Activated naive CD4-positive, alpha-beta T cell treated with Interleukin-2 at 50 U/mL for 16 hours (primary cell): ENCODE measurements around the gene P2RX1.

Experiments
- DNase-seq: peaks from one replicate; pipeline ENCODE4 v3.0.0-alpha.2; 2020

The P2RX1 gene

DNA sequence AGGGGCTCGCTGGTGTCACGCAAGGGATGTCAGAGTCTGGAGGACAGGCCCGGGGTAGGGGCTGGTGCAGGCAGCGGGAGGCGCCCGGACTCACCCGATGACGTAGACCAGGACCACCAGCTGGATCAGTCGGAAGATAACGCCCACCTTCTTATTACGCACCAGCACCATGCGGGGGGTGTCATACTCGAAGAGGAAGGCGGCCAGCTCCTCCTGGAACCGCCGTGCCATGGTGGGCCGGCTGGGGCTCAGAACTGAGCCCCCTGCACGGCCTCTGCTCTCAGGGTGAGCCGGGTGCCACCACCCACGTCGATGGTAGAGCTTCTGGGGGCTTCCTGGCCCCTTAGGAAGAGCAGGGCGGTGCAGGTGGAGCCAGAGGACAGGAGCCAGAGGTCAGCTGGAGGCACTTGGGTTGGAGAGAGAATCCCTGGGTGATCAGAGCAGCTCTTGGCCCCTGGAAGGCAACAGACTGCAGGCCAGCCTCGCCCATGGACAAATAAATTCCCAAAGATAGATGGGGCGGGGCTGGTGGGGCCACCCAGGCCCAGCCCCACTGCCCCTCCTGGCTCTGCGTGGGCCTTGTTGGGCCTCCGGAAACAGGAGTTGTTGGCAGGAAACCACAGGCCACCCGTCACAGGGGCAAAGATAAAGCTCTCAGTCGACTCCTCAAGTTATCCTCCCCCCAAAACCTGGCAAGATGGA is at the start of gene P2RX1:
TSS of gene P2RX1 (minus strand) at position 471 of the 702 bp plus-strand sequence. CDS start at position 231, 240 bp downstream.
- DNase-seq, result peak; percentile 18

DNA sequence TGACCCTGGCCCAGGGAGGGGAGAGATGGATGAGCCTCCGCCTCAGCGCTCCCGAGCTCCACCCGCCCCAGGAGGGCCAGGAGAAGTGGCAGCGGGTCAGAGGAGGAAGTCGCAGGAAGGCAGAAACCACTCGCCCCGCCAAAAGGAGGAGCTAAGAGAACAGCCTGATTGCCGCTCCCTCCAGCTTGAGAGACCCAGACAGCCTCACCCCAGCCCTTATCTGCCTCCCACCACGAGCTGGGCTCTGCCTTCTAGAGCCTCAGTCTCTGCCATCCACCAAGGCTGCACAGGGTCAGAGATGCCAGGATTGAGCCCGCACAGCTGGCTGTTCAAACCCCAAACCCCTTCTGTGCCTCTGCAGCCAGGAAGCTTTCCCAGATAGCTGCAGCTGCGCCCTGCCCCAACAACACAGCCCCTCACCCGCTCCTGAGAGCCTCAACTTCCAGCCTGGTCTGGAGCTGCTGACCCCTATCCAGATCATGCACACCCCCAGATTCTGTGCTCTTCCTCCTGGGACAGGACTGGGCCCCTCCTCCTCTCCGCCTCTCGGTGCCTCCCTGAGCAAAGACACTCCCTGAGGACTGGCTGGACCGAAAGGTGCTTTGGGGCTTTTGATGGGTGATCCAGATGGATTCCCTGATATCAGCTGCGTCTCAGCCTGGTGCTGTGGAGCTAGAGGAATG is 49.0 kb upstream of the P2RX1 start:
- peak; percentile 66 for DNase-seq

DNA sequence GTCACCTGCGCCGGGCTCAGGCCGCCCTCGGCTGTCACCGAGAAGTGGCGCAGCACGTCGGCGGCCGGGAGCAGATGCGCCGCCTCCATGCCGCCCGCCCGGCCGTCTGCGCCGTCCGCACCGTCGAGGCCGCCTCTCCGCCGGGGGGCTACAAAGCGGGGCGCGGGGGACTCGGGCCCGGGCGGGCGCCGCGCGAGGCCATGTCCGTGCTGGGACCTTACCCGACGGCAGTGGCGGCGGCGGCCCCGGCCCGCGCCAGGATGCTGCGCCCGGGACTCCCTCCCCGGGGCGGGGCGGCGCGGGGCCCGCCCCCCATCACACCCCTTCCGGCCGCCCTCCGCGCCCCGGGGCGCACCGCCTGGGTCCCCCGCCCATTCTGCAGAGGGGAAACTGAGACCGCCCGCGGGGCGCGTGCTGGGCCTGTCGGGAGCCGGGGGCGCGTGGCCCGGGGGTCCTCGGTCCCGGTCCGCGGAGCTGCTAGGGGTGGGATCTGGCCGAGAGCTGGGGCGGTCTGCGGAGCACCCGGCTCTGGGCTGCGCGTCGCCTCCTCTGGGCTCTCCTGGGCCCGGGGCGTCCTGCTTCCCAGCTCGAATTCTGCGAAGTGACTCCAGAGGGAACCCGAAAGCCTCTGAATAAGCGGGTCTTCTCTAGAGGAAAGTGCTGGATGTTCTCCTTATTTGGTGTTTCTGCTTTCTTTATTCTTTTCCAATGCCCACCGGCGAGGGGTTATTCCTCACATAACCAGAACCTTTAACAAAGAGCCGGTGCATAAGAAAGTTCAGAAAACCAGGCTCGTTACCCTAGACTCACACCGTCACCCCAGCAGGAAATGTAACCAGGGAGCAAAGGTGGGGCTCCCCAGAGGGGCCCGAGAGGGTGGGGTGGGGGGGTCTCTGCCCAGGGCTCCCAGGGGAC is 48.2 kb upstream of the P2RX1 start, which contains the start of gene ATP2A3:
TSS of gene ATP2A3 (minus strand) at position 235 of the 915 bp plus-strand sequence. CDS start at position 89, 146 bp downstream.
- peak; percentile 71 for DNase-seq

DNA sequence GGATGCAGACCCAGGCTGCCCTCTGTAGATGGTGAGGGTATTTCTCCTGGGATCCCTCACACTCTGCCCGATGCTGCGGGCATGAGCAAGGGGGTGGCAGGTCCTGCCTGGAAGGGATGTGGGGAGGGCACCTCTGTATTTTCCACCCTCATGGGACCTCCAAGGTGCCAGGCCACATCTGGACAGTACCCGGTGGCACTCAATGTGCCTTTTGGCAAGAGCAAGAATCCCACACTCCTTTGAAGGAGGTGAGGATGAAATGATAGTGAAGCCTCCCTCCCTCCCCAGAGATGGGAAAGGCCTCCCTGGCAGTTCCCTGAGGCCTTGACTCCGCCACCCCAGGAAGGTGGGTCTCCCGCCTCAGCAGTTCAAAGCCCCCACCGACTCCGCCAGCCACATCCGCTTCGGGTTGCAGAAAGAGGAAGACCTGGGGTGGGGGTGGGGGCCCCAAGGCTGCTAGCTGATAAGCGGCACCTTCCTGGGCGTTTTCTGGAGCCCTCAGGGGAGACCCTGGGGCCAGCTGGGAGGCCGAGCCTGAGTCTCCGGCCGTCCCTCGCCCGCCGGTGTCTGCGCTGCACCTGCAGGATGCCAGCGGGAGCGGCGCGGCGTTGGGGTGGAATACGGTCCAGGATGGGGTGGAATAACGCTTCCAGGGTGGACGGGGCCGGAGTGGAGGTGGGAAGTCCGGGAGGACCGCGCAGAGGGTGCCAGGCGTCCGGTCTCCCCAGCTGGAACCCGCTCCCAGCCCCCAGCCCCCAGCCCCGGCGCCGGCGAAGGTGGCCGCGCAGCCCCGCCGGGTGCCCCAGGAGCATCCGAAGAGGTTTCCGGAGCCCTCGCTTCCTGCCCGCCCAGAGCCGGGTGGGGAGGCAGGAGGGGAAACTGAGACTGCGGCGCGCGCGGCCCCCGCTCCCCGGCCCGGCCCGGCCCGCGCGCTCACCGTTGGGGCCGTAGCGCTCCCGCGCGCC is 47.3 kb upstream of the P2RX1 start:
- DNase-seq, result peak; percentile 59

DNA sequence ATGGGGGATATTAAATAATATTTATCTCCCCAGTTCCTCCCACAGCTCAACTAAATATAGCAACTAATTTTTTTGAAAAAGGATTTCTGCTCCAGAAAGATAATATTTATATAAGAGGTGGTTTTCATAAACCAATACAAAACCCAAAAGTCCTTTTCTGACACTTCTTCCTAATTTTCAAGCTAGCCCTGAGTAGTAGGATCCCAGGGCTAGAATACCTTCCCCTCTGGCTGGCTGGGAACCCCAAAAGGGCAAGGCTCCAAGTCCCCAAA is 46.6 kb upstream of the P2RX1 start:
- DNase-seq, result no peak

DNA sequence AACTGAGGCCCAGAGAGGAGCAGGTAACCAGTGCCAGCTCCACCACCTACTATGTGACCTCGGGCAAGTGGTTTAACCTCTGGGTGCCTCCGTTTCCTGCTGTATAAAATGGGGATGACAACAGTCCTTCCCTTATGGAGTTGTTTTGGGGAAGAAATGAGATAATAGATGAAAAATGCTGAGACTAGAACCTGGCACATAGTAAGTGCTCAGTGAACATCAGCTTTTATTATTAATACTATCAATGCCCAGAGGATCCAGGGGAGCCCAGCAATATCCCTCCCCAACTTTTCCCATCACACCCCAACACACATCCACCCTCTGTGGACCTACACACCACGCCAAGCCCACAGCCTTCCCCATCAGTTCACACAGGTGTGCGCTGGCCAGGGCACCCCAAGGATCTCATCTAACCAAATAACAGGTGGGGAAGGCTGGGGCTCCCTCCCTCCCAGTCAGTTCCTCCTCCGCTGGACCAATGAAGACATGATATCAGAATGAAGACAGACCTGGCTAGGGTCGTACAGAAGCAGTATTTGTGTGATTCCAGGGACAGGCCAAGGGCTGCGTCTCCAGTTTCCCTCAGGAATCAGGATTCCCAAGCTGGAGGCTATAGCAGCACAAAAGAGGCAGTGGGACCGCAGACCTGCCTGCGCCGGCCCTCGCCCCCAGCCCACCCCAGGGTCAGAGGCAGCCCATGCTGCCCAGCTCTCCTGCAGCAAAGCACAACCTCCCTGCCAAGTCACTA is 46.1 kb upstream of the P2RX1 start:
- DNase-seq, result no peak

DNA sequence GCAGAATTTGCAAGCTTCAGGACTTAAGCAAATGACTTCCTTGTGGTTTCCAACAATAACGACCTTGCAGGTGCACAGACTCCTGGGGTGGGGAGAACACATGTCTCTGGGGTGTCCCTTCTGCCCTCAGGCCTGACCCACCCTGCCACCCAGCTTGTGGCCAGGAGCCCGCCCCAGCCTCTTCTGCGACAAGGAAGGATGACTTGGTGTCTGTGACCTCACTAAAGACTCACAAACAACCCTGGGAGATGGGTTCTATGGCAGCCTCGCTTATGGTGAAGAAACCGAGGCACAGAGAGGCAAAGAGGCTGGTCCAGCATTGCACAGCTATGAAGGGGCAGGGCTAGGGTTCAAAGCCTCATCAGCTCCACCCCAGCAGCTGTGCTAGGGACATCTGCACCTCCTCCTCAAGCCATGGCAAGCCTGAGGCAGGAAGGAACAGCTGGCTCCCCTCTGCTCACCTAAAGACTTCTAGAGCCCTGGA is 45.3 kb upstream of the P2RX1 start:
- peak; percentile 13 for DNase-seq

DNA sequence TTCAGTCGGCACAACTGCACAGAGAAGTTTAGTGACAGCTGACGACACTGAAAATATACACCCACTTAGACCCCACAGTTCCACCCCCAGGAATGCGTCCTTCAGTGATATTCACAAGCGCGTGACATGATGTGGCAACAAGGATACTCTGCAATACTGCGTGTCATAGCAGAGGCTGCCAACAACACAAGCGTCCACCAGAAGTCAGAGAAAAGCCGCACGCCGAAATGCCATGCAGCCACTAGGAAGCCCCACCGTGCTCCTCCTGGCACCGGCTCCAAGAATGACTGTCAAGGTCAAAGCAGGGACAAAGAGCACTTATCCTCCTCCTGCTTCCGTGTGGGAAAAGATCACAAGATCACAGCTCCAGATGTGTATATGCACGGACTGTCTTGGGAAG is 44.5 kb upstream of the P2RX1 start:
- DNase-seq, result no peak

DNA sequence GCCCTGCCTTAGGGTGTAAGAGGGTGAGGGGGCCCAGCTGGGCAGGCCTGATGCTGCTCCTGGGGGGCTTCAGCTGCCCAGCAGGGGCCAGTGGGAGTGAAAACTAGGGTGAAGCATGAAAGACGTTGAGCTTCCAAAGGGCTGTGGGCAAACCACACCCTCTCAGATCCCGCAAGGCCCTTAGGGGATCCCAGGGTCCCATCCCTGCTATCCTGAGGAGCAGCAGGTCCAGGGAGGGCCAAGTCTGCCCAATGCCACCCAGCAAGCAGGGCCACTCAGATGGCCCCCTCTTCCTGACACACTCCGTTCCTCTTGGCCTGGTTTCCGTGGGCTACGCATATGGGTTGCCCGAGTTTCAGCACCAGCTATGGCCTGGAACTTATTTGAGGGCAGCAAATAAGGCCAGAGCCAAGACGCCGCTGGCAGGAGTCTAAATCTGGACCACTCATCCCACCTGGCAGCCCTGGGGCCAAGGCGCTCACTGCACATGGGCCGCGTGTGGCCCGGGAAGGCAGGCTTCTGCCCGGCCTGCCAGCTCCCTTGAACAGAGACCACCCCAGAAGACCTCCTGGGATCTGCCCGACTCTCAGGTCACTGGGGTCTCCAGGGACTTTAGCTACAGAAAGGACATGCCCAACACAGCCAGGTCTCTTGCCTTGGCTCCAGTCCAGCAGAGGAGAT is 43.8 kb upstream of the P2RX1 start:
- DNase-seq, result no peak

DNA sequence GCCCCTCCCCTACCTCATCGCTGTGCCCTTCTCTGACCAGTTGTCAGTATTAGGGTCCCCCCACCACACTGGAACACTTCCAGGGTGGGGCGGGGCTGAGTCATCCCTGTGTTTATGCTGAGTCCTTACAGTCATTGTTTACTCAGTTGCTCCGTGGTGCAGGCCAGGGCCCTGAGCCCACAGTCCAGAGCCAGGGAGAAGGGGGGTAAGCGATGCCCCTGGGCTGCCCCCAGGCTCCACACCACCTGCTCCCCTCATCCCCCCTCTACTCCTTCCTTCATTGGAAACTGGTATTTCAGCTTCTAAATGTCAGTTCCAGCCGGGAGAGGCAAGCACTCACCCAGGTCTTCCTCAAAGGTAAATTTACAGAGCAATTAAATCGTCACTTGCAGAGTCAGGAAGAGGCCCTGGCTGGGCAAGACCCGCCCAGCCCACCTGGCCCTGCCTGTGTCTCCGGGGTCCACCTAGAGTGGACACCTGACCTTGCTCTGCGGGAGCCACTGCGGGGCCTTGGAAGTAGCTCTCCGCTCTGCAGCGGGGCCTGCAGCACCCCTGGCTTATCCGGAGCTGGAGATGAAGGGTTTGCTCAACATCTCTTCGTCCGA is 43.1 kb upstream of the P2RX1 start:
- peak; percentile 10 for DNase-seq

DNA sequence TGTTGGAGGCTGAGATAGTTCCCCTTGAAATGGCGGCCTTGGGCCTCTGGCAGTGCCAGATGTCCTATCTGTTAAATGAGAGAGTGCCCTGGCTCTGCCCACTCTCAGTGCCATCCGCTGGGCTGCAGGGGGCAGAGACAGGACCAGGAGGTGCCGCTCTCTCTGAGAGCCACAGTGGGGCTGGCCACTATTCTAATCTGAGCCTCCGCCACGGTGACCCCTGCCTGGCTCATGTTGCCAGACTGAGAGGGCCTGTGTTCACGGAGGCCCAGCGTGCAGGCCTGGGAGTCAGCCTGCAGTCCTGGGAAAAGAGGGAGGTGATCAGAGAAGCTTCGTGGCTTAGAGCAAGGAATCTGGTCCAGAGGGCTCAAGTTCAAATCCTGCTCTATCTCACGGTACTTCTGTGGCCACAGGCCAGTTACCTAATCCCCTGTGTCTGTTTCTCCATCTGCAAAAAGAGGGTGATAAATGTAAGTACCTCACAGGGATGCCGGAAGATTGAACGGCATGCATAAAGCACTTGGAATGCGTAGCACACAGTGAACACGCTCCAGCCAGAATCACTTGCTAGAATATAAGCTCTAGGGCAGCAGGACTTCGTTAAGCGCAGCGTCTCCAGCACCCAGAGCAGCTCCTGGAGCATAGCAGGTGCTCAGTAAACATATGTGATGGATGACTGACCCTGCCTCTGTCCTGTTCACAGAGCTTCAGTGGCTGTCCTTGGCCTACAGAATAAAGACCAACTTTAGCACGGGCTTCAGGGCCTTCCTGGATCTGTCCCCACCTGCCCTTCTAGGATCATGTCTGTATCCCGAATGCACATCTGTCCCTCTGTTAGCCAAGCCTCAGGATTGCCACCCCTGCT is 41.7 kb upstream of the P2RX1 start:
- no peak for DNase-seq

DNA sequence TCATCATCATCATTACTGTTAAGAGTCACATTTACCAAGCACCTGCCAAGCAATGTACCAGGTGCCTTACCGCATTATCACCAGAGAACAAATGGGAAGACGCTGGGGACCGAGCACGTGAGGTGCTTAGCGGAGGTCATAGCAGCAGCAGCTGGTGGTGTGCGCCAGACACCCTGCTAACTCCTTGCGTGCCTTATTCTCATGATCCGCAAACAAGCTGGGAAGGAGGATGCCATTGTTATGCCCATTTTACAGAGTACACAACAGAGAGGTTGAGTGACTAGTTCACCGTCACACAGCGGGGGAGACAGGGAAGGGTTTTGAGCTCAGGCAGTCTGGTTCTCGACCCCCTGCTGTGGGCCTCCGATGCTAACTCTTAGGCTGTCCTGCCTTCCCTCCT is 40.7 kb upstream of the P2RX1 start:
- no peak for DNase-seq

DNA sequence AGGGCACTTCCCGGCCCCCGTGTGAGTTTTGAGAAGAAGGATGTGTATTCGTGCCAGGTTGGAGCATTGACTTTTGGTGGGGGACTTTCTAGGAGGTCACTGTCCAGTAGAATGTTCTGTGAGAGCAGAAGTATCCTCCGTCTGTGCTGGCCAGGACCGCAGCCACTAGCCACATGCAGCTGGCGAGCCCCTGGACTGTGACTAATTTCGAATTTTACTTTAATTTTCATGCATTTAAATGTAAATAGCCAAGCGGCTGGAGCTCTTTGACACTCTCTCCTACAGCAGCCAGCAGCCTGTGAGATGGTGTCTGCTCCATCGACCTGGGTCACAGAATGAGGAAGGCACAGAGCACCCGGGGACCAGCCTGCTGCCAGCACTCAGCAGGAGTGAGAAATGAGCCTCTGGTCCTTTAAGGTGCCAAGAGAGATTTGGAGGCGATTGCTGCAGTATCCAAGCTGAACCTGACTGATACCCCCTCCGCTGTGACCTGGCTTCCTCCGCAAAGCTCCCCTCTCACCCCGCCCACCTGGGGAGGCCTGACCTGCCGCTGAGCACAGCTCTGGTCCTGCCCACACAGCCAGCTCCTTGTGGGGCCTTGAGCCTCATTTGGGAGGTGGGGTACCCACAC is 40.2 kb upstream of the P2RX1 start:
- DNase-seq, result no peak

DNA sequence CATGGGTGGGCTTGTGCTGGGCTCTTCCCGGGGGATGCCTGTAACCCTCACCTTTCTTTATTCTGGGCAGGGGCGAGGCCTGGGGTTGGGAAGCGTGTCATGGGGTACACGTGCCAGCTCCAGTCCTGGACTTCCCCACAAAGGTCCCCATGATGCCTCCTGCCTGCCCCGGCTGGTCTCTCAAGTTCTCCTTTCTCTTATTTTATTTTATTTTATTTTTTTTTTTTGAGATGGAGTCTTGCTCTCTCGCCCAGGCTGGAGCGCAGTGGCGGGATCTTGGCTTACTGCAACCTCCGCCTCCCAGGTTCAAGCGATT is 39.4 kb upstream of the P2RX1 start:
- DNase-seq, result no peak

DNA sequence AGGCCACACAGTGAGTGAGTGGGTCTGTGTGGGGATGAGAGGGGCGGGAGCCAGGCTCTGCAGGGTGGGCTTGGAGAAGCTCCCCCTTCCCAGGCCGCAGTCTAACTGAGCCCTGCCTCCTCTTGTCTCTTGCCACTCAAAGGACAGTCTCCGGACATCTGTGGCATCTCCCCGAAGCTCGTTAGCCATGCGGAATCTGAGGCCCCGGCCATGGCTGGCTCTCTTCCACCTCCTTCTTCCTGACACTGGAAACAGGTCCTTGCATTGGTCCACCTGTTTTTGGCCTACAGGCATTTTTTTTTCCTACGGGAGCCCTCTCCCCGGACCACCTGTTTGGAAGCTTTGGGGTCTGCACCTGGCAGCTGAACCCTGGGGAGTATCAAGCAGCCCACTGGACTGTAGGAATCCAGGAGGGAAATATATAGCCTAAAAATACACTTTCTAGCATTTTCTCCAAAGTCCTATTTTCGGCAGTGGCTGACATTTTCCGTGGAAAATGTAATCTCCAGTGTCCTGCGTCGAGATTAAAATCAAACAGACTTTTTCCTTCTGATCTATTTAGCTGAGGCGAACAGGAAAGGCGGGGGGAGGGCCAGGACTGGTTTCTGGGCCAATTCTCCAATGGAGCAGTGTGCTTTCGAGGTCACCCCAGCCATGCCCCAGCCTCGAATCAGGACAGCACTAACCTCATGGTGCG is 38.9 kb upstream of the P2RX1 start:
- no peak for DNase-seq

DNA sequence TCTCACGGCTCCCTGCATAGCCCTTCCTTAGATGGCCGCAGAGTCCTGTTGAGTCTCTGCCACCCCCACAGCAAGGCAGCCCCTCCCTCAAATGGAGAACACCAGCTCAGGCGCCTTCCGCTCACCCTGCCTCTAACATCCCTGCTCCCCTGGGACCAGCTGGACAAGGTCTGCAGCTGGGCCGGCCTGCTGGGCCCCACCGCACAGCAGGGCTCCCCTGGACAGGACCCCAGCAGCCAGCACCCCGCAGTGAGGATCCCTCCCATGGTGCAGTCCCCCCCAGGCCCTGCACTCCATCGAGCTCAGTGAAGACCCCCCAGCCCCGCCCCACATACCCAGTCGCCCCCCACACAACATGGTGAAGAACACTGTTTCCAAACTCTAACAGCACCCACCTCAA is 37.8 kb upstream of the P2RX1 start:
- no peak for DNase-seq

DNA sequence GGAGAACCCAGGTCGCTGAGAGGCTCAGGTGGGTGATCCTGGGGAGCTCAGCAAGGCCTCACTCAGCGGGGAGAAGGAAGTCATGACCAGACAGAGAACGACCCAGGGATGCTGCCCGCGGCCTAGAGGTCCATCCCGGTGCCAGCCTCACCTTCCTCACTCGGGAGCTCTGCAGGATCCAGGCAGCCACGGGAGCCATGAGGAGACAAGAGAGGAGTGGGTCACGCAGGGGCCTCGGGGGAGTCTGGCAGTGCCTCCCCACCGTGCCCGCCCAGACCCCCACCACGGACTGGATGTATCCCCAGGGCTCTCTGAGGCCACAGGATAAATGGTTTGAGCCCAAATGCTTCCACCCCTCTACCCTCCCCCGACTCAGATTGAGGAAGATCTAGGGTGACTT is 37.3 kb upstream of the P2RX1 start:
- no peak for DNase-seq

DNA sequence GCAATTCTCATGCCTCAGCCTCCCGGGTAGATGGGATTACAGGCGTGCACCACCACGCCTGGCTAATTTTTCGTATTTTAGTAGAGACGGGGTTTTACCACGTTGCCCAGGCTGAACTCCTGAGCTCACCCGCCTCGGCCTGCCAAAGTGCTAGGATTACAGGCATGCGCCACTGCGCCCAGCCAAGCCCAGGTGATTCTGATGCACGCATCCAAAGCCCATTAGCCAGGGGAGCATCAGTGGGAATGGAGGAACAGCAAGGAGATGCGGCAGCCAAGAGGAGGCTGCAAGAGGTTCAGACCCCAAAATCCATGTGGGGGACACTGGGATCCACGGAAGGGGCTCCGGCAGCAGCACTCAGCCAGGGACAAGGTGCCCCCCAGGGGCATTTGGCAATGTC is 35.9 kb upstream of the P2RX1 start:
- DNase-seq, result no peak

DNA sequence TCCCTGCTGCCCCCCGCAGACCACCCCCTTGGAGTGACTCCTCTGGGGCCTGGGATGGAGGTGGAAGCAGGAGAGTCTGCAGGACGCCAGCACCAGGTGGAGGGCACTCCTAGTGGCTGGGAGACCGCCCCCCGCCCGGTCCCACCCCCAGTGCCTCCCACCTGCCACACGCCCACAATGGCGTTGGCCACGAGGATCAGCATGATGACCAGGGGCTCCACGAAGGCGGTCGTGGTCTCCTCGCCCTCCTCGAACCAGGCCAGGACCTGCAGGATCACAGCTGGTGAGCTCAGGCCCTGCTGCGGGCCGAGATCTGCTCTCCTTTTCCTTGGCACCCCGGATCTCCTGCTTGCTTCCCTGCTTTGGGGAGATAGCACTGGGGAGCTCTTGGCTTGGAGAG is 35.2 kb upstream of the P2RX1 start:
- DNase-seq, result no peak
